Stimulated activated CD4-positive, alpha-beta T cell treated with anti-CD3 and anti-CD28 coated beads, Interleukin-1b, Interleukin-23, amount 100 ng/mL, for 4 hours (primary cell): ENCODE results near the gene BAIAP2.
"Not testable (repeated sequence)": the region's sequence is repeated elsewhere in the genome, so short reads cannot be mapped to it uniquely, and the experiment has no call there.

Experiments
- DNase-seq, 2 donors: peaks; one replicate each; pipeline ENCODE4 v3.0.0-alpha.2; 2020; ENCODE audit warnings: low read depth in 2 of 2

BAIAP2 gene

GRCh38 chr17:81069135-81069645, 34.2 kb downstream of the BAIAP2 start:
- no peak for DNase-seq

- no peak for DNase-seq
Measured at GRCh38 chr17:81070541-81071246, 35.7 kb downstream of the BAIAP2 start.

- no peak for DNase-seq
Measured at GRCh38 chr17:81071761-81072741, 37.1 kb downstream of the BAIAP2 start.

GRCh38 chr17:81073967-81074839, 39.3 kb downstream of the BAIAP2 start:
- DNase-seq: no peak

GRCh38 chr17:81074875-81075274, 39.9 kb downstream of the BAIAP2 start:
- no peak for DNase-seq

GRCh38 chr17:81075307-81075706, 40.4 kb downstream of the BAIAP2 start:
- no peak for DNase-seq

- DNase-seq: no peak
Measured at GRCh38 chr17:81076141-81076679, 41.3 kb downstream of the BAIAP2 start.

GRCh38 chr17:81078026-81078913, 43.3 kb downstream of the BAIAP2 start:
- DNase-seq: not testable (repeated sequence)

- no peak for DNase-seq
Measured at GRCh38 chr17:81080019-81080418, 45.1 kb downstream of the BAIAP2 start.

GRCh38 chr17:81081222-81082176, 46.5 kb downstream of the BAIAP2 start:
- no peak for DNase-seq

GRCh38 chr17:81082177-81083073, 47.5 kb downstream of the BAIAP2 start:
- DNase-seq: no peak

- DNase-seq: no peak
Measured at GRCh38 chr17:81083125-81083765, 48.3 kb downstream of the BAIAP2 start.

- no peak for DNase-seq
Measured at GRCh38 chr17:81084680-81085419, 49.9 kb downstream of the BAIAP2 start.

GRCh38 chr17:81085420-81085911, 50.5 kb downstream of the BAIAP2 start:
- DNase-seq: no peak

- DNase-seq: no peak
Measured at GRCh38 chr17:81086789-81087551, 52.0 kb downstream of the BAIAP2 start.
